Mesothelial cell of epicardium (in vitro differentiated cells): ENCODE data around the gene ATF7IP2. TPM values are rescaled to one million over a fixed set of nuclear protein-coding genes. Genes with fewer than 3 reads are reported as not detected.
"Not testable (repeated sequence)": the region's sequence is repeated elsewhere in the genome, so short reads cannot be mapped to it uniquely, and the experiment has no call there.

Experiments
- DNase-seq, 2 experiments: peaks; one replicate each; pipeline ENCODE4 v3.0.0; 2021; ENCODE audit warnings: low spot score in 2 of 2; ENCODE audit not compliant: unreplicated experiment in 2 of 2
- H3K27ac Mint-ChIP-seq: 2 replicates; pipeline ENCODE4 v1.8.0; 2021; ENCODE audit warnings: mixed read lengths
- H3K27me3 Mint-ChIP-seq: 2 replicates; pipeline ENCODE4 v1.8.0; 2021; ENCODE audit warnings: low read depth, mixed read lengths
- H3K36me3 Mint-ChIP-seq: 2 replicates; pipeline ENCODE4 v1.8.0; 2021; ENCODE audit warnings: mixed read lengths
- H3K4me1 Mint-ChIP-seq: 2 replicates; pipeline ENCODE4 v1.8.0; 2021; ENCODE audit warnings: mixed read lengths
- H3K4me3 Mint-ChIP-seq: 2 replicates; pipeline ENCODE4 v1.8.0; 2021; ENCODE audit warnings: mild to moderate bottlenecking, moderate library complexity, mixed read lengths
- H3K9me3 Mint-ChIP-seq: 2 replicates; pipeline ENCODE4 v1.8.0; 2021; ENCODE audit warnings: mixed read lengths
- total RNA-seq: library from RNA; stranded (reverse); gene quantifications from 3 replicates; pipeline ENCODE4 v1.2.1, GENCODE V29; 2021
- TF ChIP-seq, protein P1 (sequence below): fragments of 200-600 bp; sonication (generic); IDR thresholded peaks from one replicate; pipeline ENCODE4 v1.5.0; 2021; ENCODE audit warnings: antibody characterized with exemption; ENCODE audit not compliant: unreplicated experiment

The ATF7IP2 gene
- total RNA-seq, 1 donor from 2014 or later, result 50.9 TPM

DNA sequence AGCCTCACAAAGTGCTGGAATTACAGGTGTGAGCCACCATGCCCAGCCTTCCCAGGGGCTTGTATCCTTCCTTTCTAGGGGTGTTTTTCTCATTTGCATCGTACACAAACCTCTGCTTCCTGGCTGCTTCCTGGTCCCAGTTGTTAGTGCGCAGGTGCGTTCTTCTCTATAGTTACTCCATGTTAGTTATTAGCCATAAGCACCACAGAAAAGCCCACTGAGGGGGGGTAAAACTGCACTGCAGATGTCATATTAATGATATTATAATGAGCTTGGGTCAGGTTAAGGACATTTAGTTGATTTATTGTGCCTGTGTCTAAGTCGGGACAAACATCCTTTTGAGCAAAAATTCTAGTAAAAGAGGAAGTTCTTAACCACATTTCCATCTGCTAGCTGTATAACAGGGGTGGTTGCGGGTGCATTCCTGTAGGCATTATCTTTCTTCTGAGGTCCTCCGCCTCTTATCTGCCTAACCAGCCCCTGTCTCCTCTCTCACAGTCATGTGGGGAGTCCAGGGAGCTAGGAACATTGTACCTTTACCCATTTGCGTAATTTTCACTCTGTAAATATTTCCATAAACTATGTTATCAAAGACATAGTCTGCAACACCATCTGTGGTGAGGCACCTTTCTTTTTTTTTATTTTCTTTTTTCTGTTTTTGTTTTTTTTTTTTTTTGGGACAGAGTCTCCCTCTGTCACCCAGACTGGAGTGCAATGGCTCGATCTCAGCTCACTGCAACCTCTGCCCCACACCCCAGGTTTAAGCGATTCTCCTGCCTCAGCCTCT lies 23.6 kb upstream of the ATF7IP2 start:
- Mint-ChIP-seq H3K36me3 (no peaks in the 10 kb centered on the region), H3K4me3 (no peak overlapping the region), H3K27ac (no peak overlapping the region), H3K9me3 (no peaks in the 10 kb centered on the region), H3K27me3 (no peaks in the 10 kb centered on the region), H3K4me1 (peaks cover 6% of the 10 kb centered on the region)
- TF ChIP-seq, protein P1, sequence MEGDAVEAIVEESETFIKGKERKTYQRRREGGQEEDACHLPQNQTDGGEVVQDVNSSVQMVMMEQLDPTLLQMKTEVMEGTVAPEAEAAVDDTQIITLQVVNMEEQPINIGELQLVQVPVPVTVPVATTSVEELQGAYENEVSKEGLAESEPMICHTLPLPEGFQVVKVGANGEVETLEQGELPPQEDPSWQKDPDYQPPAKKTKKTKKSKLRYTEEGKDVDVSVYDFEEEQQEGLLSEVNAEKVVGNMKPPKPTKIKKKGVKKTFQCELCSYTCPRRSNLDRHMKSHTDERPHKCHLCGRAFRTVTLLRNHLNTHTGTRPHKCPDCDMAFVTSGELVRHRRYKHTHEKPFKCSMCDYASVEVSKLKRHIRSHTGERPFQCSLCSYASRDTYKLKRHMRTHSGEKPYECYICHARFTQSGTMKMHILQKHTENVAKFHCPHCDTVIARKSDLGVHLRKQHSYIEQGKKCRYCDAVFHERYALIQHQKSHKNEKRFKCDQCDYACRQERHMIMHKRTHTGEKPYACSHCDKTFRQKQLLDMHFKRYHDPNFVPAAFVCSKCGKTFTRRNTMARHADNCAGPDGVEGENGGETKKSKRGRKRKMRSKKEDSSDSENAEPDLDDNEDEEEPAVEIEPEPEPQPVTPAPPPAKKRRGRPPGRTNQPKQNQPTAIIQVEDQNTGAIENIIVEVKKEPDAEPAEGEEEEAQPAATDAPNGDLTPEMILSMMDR, result no peak
- no peak for DNase-seq

GRCh38 chr16:10362864-10363197 lies 23.0 kb upstream of the ATF7IP2 start:
- not testable (repeated sequence) for DNase-seq, H3K27ac Mint-ChIP-seq, H3K27me3 Mint-ChIP-seq, H3K4me1 Mint-ChIP-seq, H3K9me3 Mint-ChIP-seq, H3K36me3 Mint-ChIP-seq, H3K4me3 Mint-ChIP-seq

DNA sequence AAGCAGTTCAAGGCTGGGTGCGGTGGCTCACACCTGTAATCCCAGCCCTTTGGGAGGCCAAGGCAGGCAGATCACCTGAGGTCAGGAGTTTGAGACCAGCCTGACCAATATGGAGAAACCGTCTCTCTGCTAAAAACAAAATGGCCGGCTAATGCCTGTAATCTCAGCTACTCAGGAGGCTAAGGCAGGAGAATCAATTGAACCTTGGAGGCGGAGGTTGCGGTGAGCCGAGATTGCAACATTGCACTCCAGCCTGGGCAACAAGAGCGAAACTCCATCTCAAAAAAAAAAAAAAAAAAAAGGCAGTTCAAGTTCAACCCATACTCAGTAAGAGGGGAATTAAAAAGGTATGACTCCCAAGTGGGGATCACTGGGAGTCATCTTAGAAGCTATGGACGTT lies 19.2 kb upstream of the ATF7IP2 start:
- not testable (repeated sequence) for H3K4me1 Mint-ChIP-seq, DNase-seq

GRCh38 chr16:10367616-10368188 lies 18.2 kb upstream of the ATF7IP2 start:
- no peaks in the 10 kb centered on the region for H3K36me3 Mint-ChIP-seq
- TF ChIP-seq, protein P1, result no peak
- H3K27me3 Mint-ChIP-seq, result no peaks in the 10 kb centered on the region
- H3K4me3 Mint-ChIP-seq, result no peak overlapping the region
- H3K9me3 Mint-ChIP-seq, result peaks cover 14% of the 10 kb centered on the region
- H3K27ac Mint-ChIP-seq, result no peak overlapping the region
- DNase-seq, result no peak
- H3K4me1 Mint-ChIP-seq, result no peaks in the 10 kb centered on the region

More for the DNA sequence above, 19.2 kb upstream of the ATF7IP2 start:
- H3K27ac Mint-ChIP-seq, H3K4me3 Mint-ChIP-seq, H3K36me3 Mint-ChIP-seq, H3K27me3 Mint-ChIP-seq: not testable (repeated sequence)
- peaks cover 14% of the 10 kb centered on the region for H3K9me3 Mint-ChIP-seq

DNA sequence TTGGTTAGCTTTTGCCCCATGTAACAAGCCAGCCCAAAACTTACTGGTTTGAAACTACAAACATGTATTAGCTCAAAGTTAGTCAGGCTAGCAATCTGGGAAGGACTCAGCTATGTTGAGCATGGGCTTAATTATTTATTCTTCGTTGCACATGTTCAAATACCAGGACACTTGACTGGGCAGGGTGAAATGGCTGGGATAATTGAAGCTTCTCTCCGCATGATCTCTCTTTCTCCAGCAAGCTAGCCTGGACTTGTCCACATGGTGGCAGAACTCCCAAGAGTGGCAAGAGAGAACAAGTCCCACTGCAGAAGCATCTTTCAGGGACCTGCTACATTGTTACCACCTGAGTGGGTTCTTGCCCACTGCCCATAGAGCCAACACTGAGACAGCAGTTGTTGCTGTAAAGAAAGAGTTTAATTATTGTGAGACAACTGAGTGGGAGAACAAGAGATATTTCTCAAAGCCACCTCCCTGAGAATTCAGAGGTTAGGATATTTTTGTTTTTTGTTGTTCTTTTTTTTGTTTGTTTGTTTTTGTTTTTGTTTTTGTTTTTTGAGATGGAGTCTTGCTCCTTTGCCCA lies 16.8 kb upstream of the ATF7IP2 start:
- H3K27me3 Mint-ChIP-seq, result no peaks in the 10 kb centered on the region
- H3K4me1 Mint-ChIP-seq, result no peaks in the 10 kb centered on the region
- no peak for DNase-seq

GRCh38 chr16:10370096-10370726 lies 15.7 kb upstream of the ATF7IP2 start:
- no peak overlapping the region for H3K27ac Mint-ChIP-seq
- no peak for DNase-seq
- no peak overlapping the region for H3K4me3 Mint-ChIP-seq
- peaks cover 22% of the 10 kb centered on the region for H3K9me3 Mint-ChIP-seq
- TF ChIP-seq, protein P1, result no peak
- no peaks in the 10 kb centered on the region for H3K27me3 Mint-ChIP-seq
- no peaks in the 10 kb centered on the region for H3K4me1 Mint-ChIP-seq
- H3K36me3 Mint-ChIP-seq, result no peaks in the 10 kb centered on the region

More for the DNA sequence above, 16.8 kb upstream of the ATF7IP2 start:
- TF ChIP-seq, protein P1, result no peak
- Mint-ChIP-seq H3K4me3 (no peak overlapping the region), H3K36me3 (no peaks in the 10 kb centered on the region), H3K9me3 (peaks cover 18% of the 10 kb centered on the region), H3K27ac (no peak overlapping the region)
